Panc1 (cell line): ENCODE data around the gene RBM24. TPM values are rescaled to one million over a fixed set of nuclear protein-coding genes. Genes with fewer than 3 reads are reported as not detected.

Experiments
- ATAC-seq: fragments of 200-7000 bp; cut with Tn5 transposase; 2 replicates; pipeline ENCODE4 v1.9.1; 2020; ENCODE audit warnings: mild to moderate bottlenecking, moderate library complexity
- BruUV-seq: library from RNA; stranded (reverse); fragments of 400-500 nt; replicated peaks from 2 replicates; lab custom pipeline; 2021; lab: Mats Ljungman, UMichigan
- CTCF ChIA-PET: fragments of 300-600 bp; sonication (Branson Sonifier 250); formaldehyde crosslinking; loops from one replicate; lab custom pipeline; 2022; ENCODE audit warnings: antibody characterized with exemption; lab: Charles Lee
- POLR2A ChIA-PET: fragments of 300-600 bp; sonication (Branson Sonifier 250); formaldehyde crosslinking; loops from one replicate; lab custom pipeline; 2022; ENCODE audit warnings: antibody characterized with exemption; lab: Charles Lee
- DNase-seq: peaks from one replicate; pipeline ENCODE4 v3.0.0-alpha.2; 2010; ENCODE audit warnings: low read depth, low spot score
- H3K27ac ChIP-seq: 2 replicates; pipeline ENCODE4 v1.5.1; 2011; ENCODE audit warnings: mild to moderate bottlenecking, low read length, inconsistent platforms
- H3K27me3 ChIP-seq: fragments of 200-500 bp; sonication (Bioruptor generic); 2 replicates; pipeline ENCODE4 v1.6.0; 2014; ENCODE audit warnings: low read length, inconsistent platforms; ENCODE audit not compliant: control insufficient read depth, insufficient read depth
- H3K36me3 ChIP-seq: fragments of 200-500 bp; sonication (Bioruptor generic); 2 replicates; pipeline ENCODE4 v1.5.1; 2014; ENCODE audit warnings: inconsistent platforms, mild to moderate bottlenecking, low read length, moderate library complexity; ENCODE audit not compliant: control insufficient read depth, insufficient read depth
- H3K4me1 ChIP-seq: 2 replicates; pipeline ENCODE4 v1.5.1; 2011; ENCODE audit warnings: inconsistent platforms, mild to moderate bottlenecking, low read length, moderate library complexity; ENCODE audit not compliant: control insufficient read depth, insufficient read depth
- H3K4me3 ChIP-seq, 2 experiments: 2 replicates each; pipeline ENCODE4 v1.5.1; 2011 to 2012; ENCODE audit warnings: low read depth in 2 of 2, low read length in 2 of 2, mild to moderate bottlenecking in 2 of 2, inconsistent platforms in 1 of 2, moderate library complexity in 1 of 2
- H3K9me3 ChIP-seq: fragments of 200-500 bp; sonication (Bioruptor generic); 2 replicates; pipeline ENCODE4 v1.5.1; 2014; ENCODE audit warnings: low read depth, mild to moderate bottlenecking, inconsistent platforms, low read length, moderate library complexity; ENCODE audit not compliant: control insufficient read depth, insufficient read depth
- CTCF ChIP-seq: fragments of 450-650 bp; IDR thresholded peaks from 2 replicates; pipeline ENCODE4 v1.5.1; 2017; ENCODE audit warnings: mild to moderate bottlenecking
- POLR2AphosphoS5 ChIP-seq: IDR thresholded peaks from 2 replicates; pipeline ENCODE4 v1.6.1; 2012; ENCODE audit warnings: mild to moderate bottlenecking, low read depth, low read length, moderate library complexity
- SIN3A ChIP-seq: IDR thresholded peaks from 2 replicates; pipeline ENCODE4 v1.6.1; 2012; ENCODE audit warnings: low read depth, mild to moderate bottlenecking, low read length, moderate library complexity, borderline replicate concordance; ENCODE audit not compliant: insufficient read depth
- TCF7L2 ChIP-seq: IDR thresholded peaks from 2 replicates; pipeline ENCODE4 v1.6.1; 2011; ENCODE audit warnings: mild to moderate bottlenecking, low read depth, low read length, inconsistent platforms
- in situ Hi-C: cut with HindIII; loops from 2 replicates; pipeline ENCODE4 v1.10.0; 2016; ENCODE audit warnings: low sequenced_read_pairs, low pct_unique_long_range_greater_than_20kb
- intact Hi-C: fragments of 100-400 bp; cut with micrococcal nuclease; formaldehyde crosslinking; loops from one replicate; pipeline ENCODE4 v1.10.0; 2022; ENCODE audit not compliant: unreplicated experiment
- total RNA-seq: library from RNA; stranded (reverse); gene quantifications from one replicate; pipeline ENCODE4 v1.2.1, GENCODE V29; 2021; ENCODE audit not compliant: unreplicated experiment
- TF ChIP-seq, protein P1 (sequence below), 2 experiments: IDR thresholded peaks; 2 replicates each; pipeline ENCODE4 v1.6.1; 2011 to 2012; ENCODE audit warnings: low read depth in 2 of 2, control low read depth in 1 of 2, low read length in 1 of 2, mild to moderate bottlenecking in 1 of 2, moderate library complexity in 1 of 2; ENCODE audit not compliant: insufficient read depth in 1 of 2

RBM24 gene
- total RNA-seq, 1 experiment from 2014 or later, result 23.0 TPM

DNA sequence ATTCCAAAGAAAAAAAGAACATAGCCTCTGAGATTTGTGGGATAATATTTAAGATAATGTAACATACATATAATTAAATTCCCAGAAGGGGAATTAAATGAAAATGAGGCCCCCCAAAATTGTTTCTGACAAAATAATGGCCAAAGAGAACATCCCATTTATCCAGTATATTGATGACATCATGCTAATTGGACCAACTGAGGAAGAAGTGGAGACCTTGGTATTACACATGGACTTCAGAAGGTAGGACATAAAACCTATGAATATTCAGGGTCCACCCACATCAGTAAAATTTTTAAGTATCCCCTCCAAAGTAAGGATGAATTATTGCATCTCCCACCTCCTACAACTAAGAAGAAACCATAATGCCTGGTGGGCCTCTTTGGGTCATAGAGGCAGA is 15.6 kb upstream of the RBM24 start:
- H3K4me1 ChIP-seq, result no peaks in the 10 kb centered on the region
- ATAC-seq, result no peak
- H3K27ac ChIP-seq, result no peak overlapping the region
- CTCF ChIA-PET, result no interaction called here
- H3K27me3 ChIP-seq, result no peaks in the 10 kb centered on the region
- no peaks in the 10 kb centered on the region for H3K9me3 ChIP-seq
- POLR2A ChIA-PET, result no interaction called here
- in situ Hi-C loops (no loop called here), intact Hi-C loops (no loop called here)
- no peak overlapping the region for H3K4me3 ChIP-seq
- no TSS peak for BruUV-seq
- DNase-seq, result no peak
- TF ChIP-seq TCF7L2 (no peak), CTCF (no peak), SIN3A (no peak), POLR2AphosphoS5 (no peak)
- TF ChIP-seq, protein P1, sequence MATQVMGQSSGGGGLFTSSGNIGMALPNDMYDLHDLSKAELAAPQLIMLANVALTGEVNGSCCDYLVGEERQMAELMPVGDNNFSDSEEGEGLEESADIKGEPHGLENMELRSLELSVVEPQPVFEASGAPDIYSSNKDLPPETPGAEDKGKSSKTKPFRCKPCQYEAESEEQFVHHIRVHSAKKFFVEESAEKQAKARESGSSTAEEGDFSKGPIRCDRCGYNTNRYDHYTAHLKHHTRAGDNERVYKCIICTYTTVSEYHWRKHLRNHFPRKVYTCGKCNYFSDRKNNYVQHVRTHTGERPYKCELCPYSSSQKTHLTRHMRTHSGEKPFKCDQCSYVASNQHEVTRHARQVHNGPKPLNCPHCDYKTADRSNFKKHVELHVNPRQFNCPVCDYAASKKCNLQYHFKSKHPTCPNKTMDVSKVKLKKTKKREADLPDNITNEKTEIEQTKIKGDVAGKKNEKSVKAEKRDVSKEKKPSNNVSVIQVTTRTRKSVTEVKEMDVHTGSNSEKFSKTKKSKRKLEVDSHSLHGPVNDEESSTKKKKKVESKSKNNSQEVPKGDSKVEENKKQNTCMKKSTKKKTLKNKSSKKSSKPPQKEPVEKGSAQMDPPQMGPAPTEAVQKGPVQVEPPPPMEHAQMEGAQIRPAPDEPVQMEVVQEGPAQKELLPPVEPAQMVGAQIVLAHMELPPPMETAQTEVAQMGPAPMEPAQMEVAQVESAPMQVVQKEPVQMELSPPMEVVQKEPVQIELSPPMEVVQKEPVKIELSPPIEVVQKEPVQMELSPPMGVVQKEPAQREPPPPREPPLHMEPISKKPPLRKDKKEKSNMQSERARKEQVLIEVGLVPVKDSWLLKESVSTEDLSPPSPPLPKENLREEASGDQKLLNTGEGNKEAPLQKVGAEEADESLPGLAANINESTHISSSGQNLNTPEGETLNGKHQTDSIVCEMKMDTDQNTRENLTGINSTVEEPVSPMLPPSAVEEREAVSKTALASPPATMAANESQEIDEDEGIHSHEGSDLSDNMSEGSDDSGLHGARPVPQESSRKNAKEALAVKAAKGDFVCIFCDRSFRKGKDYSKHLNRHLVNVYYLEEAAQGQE (IDR thresholded peaks at IDR 0.05; ENCODE audit: insufficient read depth in 1 of 2, low read depth in 2 of 2, low read length in 1 of 2), result no peak
- no peaks in the 10 kb centered on the region for H3K36me3 ChIP-seq

GRCh38 chr6:17267566-17267965 is 13.6 kb upstream of the RBM24 start:
- no peaks in the 10 kb centered on the region for H3K36me3 ChIP-seq
- ChIA-PET CTCF (no interaction called here), POLR2A (no interaction called here)
- H3K4me3 ChIP-seq, result no peak overlapping the region
- H3K27me3 ChIP-seq, result no peaks in the 10 kb centered on the region
- ATAC-seq (no peak), DNase-seq (no peak)
- H3K4me1 ChIP-seq, result no peaks in the 10 kb centered on the region
- in situ Hi-C loops (no loop called here), intact Hi-C loops (no loop called here)
- H3K27ac ChIP-seq, result no peak overlapping the region
- TF ChIP-seq, protein P1 (IDR thresholded peaks at IDR 0.05; ENCODE audit: insufficient read depth in 1 of 2, low read depth in 2 of 2, low read length in 1 of 2), result no peak
- no peak for TF ChIP-seq TCF7L2
- no peak for TF ChIP-seq POLR2AphosphoS5
- TF ChIP-seq SIN3A, result no peak
- no peak for TF ChIP-seq CTCF
- H3K9me3 ChIP-seq, result no peaks in the 10 kb centered on the region
- no TSS peak for BruUV-seq
